ENCODE results near the gene NRIP2.
"Not testable (repeated sequence)": the region's sequence is repeated elsewhere in the genome, so short reads cannot be mapped to it uniquely, and the experiment has no call there.

GRCh38 chr12:2868986-2869632, 34.3 kb upstream of the NRIP2 start:
- TF ChIP-seq CTCF (IDR thresholded peaks at IDR 0.05; ENCODE audit: low read depth, low read length); EZH2phosphoT487 (IDR thresholded peaks at IDR 0.05; ENCODE audit: low read depth): not testable (repeated sequence)

Measured in OCI-LY3 (cell line).